HepG2 (cell line): ENCODE results near the gene NUCB1. TPM values are rescaled to one million over a fixed set of nuclear protein-coding genes. Genes with fewer than 3 reads are reported as not detected.

Experiments
- DRAP1 ChIP-seq: IDR thresholded peaks from 2 replicates; pipeline ENCODE4 v1.6.1; 2016; ENCODE audit warnings: missing genetic modification reagents, missing compliant biosample characterization
- IKZF1 ChIP-seq: fragments of 450-650 bp; IDR thresholded peaks from 2 replicates; pipeline ENCODE4 v1.7.1; 2016
- KDM4B ChIP-seq: sonication (generic); formaldehyde crosslinking; IDR thresholded peaks from 2 replicates; pipeline ENCODE4 v1.4.0; 2020; ENCODE audit warnings: missing genetic modification reagents
- NAIF1 ChIP-seq: sonication (generic); formaldehyde crosslinking; IDR thresholded peaks from 2 replicates; pipeline ENCODE4 v1.5.0; 2020; ENCODE audit warnings: mild to moderate bottlenecking, missing genetic modification reagents, borderline replicate concordance
- NCOR1 ChIP-seq: fragments of 200-600 bp; sonication (generic); IDR thresholded peaks from 2 replicates; pipeline ENCODE4 v1.7.0; 2017; ENCODE audit warnings: antibody characterized with exemption, low read length, borderline replicate concordance
- NPAS2 ChIP-seq: sonication (generic); formaldehyde crosslinking; IDR thresholded peaks from 2 replicates; pipeline ENCODE4 v1.8.0; 2022; ENCODE audit warnings: mild to moderate bottlenecking, missing genetic modification reagents, borderline replicate concordance
- SOX5 ChIP-seq: IDR thresholded peaks from 2 replicates; pipeline ENCODE4 v1.6.1; 2016; ENCODE audit warnings: borderline replicate concordance
- TP53 ChIP-seq: sonication (generic); formaldehyde crosslinking; conservative IDR thresholded peaks from 2 replicates; pipeline ENCODE4 v1.4.0; 2020; ENCODE audit warnings: missing genetic modification reagents
- ZBTB25 ChIP-seq: IDR thresholded peaks from 2 replicates; pipeline ENCODE4 v1.6.1; 2018; ENCODE audit warnings: missing genetic modification reagents
- ZNF512 ChIP-seq: sonication (generic); formaldehyde crosslinking; IDR thresholded peaks from 2 replicates; pipeline ENCODE4 v1.4.0; 2020; ENCODE audit warnings: mild to moderate bottlenecking, missing genetic modification reagents
- ZNF841 ChIP-seq: sonication (generic); formaldehyde crosslinking; IDR thresholded peaks from 2 replicates; pipeline ENCODE4 v1.8.1; 2023; ENCODE audit warnings: missing genetic modification reagents, borderline replicate concordance
- polyA plus RNA-seq, 8 experiments: library from polyadenylated mRNA; depleted of rRNA in 3 of 8; stranded (reverse) in 7 of 8; unstranded in 1 of 8; fragments of >200 nt; fragmentation: Illumina TruSeq in 4 of 8; extraction: Trizol in 4 of 8; gene quantifications; 2 replicates each; pipeline versions ENCODE4 v1.2.1 to v1.2.3, GENCODE V29; 2011 to 2016; ENCODE audit warnings: low read depth in 4 of 8, missing spikeins in 1 of 8, mixed read lengths in 1 of 8; ENCODE audit not compliant: insufficient read depth in 1 of 8
- total RNA-seq, 5 experiments: library from RNA; depleted of rRNA; stranded (reverse); fragments of >200 nt; fragmentation: Illumina TruSeq; extraction: Trizol; gene quantifications; 2 replicates each; pipeline ENCODE4 v1.2.3, GENCODE V29; 2016; ENCODE audit warnings: low read depth in 1 of 5
- TF ChIP-seq, protein P1 (sequence below): sonication (generic); formaldehyde crosslinking; IDR thresholded peaks from 2 replicates; pipeline ENCODE4 v1.4.0; 2020; ENCODE audit warnings: mild to moderate bottlenecking, missing genetic modification reagents, borderline replicate concordance
- TF ChIP-seq, protein P2 (sequence below): sonication (generic); formaldehyde crosslinking; IDR thresholded peaks from 2 replicates; pipeline ENCODE4 v1.9.0; 2021; ENCODE audit warnings: missing genetic modification reagents, borderline replicate concordance
- TF ChIP-seq, protein P3 (sequence below): sonication (generic); formaldehyde crosslinking; IDR thresholded peaks from 2 replicates; pipeline ENCODE4 v1.8.1; 2023; ENCODE audit warnings: missing genetic modification reagents, mild to moderate bottlenecking, borderline replicate concordance
- TF ChIP-seq, protein P4 (sequence below): sonication (generic); formaldehyde crosslinking; IDR thresholded peaks from 2 replicates; pipeline ENCODE4 v1.9.0; 2021; ENCODE audit warnings: mild to moderate bottlenecking, missing genetic modification reagents

NUCB1 gene
- total and polyA plus RNA-seq, 2 of the 13 experiments (the other 11 are each of a cell fraction or from before 2014, with no cell fraction given), result 82.3 to 106 TPM

DNA sequence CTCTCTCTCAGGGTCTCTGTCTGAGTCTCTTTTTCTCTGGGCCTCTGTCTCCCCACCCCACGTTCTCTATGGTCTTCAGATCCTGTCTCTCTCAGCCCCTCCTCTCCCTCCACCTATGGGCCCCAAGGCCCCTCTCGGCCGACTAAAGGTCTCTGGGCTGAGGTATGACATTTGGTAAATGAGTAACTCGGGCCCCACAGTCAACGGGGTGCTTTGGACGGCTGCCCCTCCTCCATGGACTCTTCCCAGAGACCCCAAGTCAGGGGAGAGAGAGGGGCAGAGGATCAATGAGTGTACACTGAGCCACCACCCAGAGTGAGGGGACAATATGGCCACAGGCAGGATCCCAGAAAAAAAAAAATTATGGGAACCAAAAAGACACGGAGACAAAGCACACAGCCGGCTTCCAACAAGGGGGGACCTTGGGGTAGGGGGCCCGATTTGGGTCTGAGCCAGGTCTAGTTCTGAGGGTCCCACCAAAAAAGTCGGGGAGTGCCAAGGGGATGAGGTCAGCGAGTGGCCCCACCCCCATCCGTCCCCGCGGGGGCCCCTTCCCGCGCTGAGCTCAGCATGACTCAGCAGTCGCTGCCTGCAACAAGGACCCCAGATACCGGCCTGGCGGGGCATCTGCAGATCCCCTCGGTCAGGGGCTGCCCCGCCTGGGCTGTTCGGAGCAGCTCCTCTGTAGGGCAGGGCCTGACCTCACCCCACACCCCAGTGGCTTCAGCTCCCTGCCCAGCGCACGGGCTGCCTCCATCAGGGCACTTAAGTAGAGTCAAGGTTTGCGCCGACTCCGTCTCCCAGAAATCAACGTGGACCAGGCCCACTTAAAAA lies 63.5 kb downstream of the NUCB1 start (continued):
- TF ChIP-seq ZBTB25 (CRISPR knock-in tag) (peak; percentile 80), KDM4B (CRISPR knock-in tag) (no peak), ZNF512 (no peak), DRAP1 (CRISPR knock-in tag) (peak; percentile 84), IKZF1 (no peak), SOX5 (CRISPR knock-in tag) (peak; percentile 67), NCOR1 (peak; percentile 88; the same call in 1 of the 2 replicates), ZNF841 (CRISPR knock-in tag) (no peak), NPAS2 (CRISPR knock-in tag) (no peak), TP53 (CRISPR knock-in tag) (no peak), NAIF1 (CRISPR knock-in tag) (no peak)
- TF ChIP-seq, protein P1, sequence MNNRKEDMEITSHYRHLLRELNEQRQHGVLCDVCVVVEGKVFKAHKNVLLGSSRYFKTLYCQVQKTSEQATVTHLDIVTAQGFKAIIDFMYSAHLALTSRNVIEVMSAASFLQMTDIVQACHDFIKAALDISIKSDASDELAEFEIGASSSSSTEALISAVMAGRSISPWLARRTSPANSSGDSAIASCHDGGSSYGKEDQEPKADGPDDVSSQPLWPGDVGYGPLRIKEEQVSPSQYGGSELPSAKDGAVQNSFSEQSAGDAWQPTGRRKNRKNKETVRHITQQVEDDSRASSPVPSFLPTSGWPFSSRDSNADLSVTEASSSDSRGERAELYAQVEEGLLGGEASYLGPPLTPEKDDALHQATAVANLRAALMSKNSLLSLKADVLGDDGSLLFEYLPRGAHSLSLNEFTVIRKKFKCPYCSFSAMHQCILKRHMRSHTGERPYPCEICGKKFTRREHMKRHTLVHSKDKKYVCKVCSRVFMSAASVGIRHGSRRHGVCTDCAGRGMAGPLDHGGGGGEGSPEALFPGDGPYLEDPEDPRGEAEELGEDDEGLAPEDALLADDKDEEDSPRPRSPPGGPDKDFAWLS, result peak; percentile 98
- TF ChIP-seq, protein P2, sequence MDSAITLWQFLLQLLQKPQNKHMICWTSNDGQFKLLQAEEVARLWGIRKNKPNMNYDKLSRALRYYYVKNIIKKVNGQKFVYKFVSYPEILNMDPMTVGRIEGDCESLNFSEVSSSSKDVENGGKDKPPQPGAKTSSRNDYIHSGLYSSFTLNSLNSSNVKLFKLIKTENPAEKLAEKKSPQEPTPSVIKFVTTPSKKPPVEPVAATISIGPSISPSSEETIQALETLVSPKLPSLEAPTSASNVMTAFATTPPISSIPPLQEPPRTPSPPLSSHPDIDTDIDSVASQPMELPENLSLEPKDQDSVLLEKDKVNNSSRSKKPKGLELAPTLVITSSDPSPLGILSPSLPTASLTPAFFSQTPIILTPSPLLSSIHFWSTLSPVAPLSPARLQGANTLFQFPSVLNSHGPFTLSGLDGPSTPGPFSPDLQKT (CRISPR knock-in tag), result no peak
- TF ChIP-seq, protein P3, sequence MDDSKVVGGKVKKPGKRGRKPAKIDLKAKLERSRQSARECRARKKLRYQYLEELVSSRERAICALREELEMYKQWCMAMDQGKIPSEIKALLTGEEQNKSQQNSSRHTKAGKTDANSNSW (CRISPR knock-in tag), result no peak
- TF ChIP-seq, protein P4, sequence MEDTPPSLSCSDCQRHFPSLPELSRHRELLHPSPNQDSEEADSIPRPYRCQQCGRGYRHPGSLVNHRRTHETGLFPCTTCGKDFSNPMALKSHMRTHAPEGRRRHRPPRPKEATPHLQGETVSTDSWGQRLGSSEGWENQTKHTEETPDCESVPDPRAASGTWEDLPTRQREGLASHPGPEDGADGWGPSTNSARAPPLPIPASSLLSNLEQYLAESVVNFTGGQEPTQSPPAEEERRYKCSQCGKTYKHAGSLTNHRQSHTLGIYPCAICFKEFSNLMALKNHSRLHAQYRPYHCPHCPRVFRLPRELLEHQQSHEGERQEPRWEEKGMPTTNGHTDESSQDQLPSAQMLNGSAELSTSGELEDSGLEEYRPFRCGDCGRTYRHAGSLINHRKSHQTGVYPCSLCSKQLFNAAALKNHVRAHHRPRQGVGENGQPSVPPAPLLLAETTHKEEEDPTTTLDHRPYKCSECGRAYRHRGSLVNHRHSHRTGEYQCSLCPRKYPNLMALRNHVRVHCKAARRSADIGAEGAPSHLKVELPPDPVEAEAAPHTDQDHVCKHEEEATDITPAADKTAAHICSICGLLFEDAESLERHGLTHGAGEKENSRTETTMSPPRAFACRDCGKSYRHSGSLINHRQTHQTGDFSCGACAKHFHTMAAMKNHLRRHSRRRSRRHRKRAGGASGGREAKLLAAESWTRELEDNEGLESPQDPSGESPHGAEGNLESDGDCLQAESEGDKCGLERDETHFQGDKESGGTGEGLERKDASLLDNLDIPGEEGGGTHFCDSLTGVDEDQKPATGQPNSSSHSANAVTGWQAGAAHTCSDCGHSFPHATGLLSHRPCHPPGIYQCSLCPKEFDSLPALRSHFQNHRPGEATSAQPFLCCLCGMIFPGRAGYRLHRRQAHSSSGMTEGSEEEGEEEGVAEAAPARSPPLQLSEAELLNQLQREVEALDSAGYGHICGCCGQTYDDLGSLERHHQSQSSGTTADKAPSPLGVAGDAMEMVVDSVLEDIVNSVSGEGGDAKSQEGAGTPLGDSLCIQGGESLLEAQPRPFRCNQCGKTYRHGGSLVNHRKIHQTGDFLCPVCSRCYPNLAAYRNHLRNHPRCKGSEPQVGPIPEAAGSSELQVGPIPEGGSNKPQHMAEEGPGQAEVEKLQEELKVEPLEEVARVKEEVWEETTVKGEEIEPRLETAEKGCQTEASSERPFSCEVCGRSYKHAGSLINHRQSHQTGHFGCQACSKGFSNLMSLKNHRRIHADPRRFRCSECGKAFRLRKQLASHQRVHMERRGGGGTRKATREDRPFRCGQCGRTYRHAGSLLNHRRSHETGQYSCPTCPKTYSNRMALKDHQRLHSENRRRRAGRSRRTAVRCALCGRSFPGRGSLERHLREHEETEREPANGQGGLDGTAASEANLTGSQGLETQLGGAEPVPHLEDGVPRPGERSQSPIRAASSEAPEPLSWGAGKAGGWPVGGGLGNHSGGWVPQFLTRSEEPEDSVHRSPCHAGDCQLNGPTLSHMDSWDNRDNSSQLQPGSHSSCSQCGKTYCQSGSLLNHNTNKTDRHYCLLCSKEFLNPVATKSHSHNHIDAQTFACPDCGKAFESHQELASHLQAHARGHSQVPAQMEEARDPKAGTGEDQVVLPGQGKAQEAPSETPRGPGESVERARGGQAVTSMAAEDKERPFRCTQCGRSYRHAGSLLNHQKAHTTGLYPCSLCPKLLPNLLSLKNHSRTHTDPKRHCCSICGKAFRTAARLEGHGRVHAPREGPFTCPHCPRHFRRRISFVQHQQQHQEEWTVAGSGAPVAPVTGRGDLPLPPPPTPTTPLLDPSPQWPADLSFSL (CRISPR knock-in tag), result no peak
